GM23338 (cell line): ENCODE results near the gene ABHD14A. TPM values are rescaled to one million over a fixed set of nuclear protein-coding genes. Genes with fewer than 3 reads are reported as not detected.

Experiments
- ATAC-seq: fragments of 200-7000 bp; cut with Tn5 transposase; 3 replicates; pipeline ENCODE4 v1.9.1; 2020
- DNase-seq: peaks from one replicate; pipeline ENCODE4 v3.0.0-alpha.2; 2015; ENCODE audit warnings: low spot score
- H2AFZ ChIP-seq: fragments of 200-600 bp; sonication (generic); 2 replicates; pipeline ENCODE4 v1.8.0; 2016; ENCODE audit warnings: antibody characterized with exemption, mild to moderate bottlenecking, moderate library complexity
- H3F3A ChIP-seq: fragments of 200-600 bp; sonication (generic); replicated peaks from 2 replicates; pipeline ENCODE4 v1.8.0; 2017; ENCODE audit warnings: antibody characterized with exemption, mixed run types, low read depth
- H3K27ac ChIP-seq: fragments of 200-600 bp; sonication (generic); 2 replicates; pipeline ENCODE4 v1.6.1; 2016; ENCODE audit warnings: low read depth
- H3K27me3 ChIP-seq: fragments of 200-600 bp; sonication (generic); 2 replicates; pipeline ENCODE4 v1.8.0; 2016; ENCODE audit warnings: mild to moderate bottlenecking, mixed run types, moderate library complexity; ENCODE audit not compliant: insufficient read depth
- H3K36me3 ChIP-seq: fragments of 200-600 bp; sonication (generic); 2 replicates; pipeline ENCODE4 v1.8.0; 2016; ENCODE audit warnings: mild to moderate bottlenecking; ENCODE audit not compliant: insufficient read depth
- H3K4me1 ChIP-seq: fragments of 200-600 bp; sonication (generic); 2 replicates; pipeline ENCODE4 v1.8.0; 2016; ENCODE audit warnings: mild to moderate bottlenecking, moderate library complexity; ENCODE audit not compliant: insufficient read depth
- H3K4me2 ChIP-seq: fragments of 200-600 bp; sonication (generic); 2 replicates; pipeline ENCODE4 v1.7.1; 2017; ENCODE audit warnings: mixed run types
- H3K4me3 ChIP-seq: fragments of 200-600 bp; sonication (generic); 2 replicates; pipeline ENCODE4 v1.6.1; 2016; ENCODE audit warnings: mixed run types
- H3K79me2 ChIP-seq: fragments of 200-600 bp; sonication (generic); replicated peaks from 2 replicates; pipeline ENCODE4 v1.8.0; 2017; ENCODE audit warnings: mild to moderate bottlenecking; ENCODE audit not compliant: insufficient read depth
- H3K9me2 ChIP-seq: fragments of 200-600 bp; sonication (generic); 2 replicates; pipeline ENCODE4 v1.8.0; 2017; ENCODE audit not compliant: insufficient read depth
- H4K20me1 ChIP-seq: fragments of 200-600 bp; sonication (generic); replicated peaks from 2 replicates; pipeline ENCODE4 v1.8.0; 2017; ENCODE audit warnings: mild to moderate bottlenecking; ENCODE audit not compliant: insufficient read depth
- H3K27ac Mint-ChIP-seq: 2 replicates; pipeline ENCODE4 v1.8.0; 2020; ENCODE audit warnings: inconsistent platforms, mild to moderate bottlenecking, moderate library complexity, mixed read lengths
- H3K27me3 Mint-ChIP-seq: 3 replicates; pipeline ENCODE4 v1.8.0; 2022; ENCODE audit warnings: low read depth, mild to moderate bottlenecking, moderate library complexity, mixed read lengths, inconsistent platforms; ENCODE audit not compliant: insufficient read depth, poor library complexity
- H3K36me3 Mint-ChIP-seq: 3 replicates; pipeline ENCODE4 v1.8.0; 2021; ENCODE audit warnings: low read depth, mild to moderate bottlenecking, inconsistent platforms, moderate library complexity, mixed read lengths
- H3K4me1 Mint-ChIP-seq: 3 replicates; pipeline ENCODE4 v1.8.0; 2020; ENCODE audit warnings: mild to moderate bottlenecking, inconsistent platforms, mixed read lengths
- H3K4me3 Mint-ChIP-seq: 3 replicates; pipeline ENCODE4 v1.8.0; 2021; ENCODE audit warnings: moderate library complexity, mild to moderate bottlenecking, inconsistent platforms, mixed read lengths
- H3K9me3 Mint-ChIP-seq: 3 replicates; pipeline ENCODE4 v1.8.0; 2020; ENCODE audit warnings: moderate library complexity, mild to moderate bottlenecking, inconsistent platforms, mixed read lengths
- CREB1 ChIP-seq: fragments of 250-450 bp; sonication (Bioruptor Pico); IDR thresholded peaks from 2 replicates; pipeline ENCODE4 v1.5.0; 2020; ENCODE audit warnings: low read depth, mild to moderate bottlenecking, moderate library complexity
- EZH2 ChIP-seq: fragments of 200-600 bp; sonication (generic); IDR thresholded peaks from one replicate; pipeline ENCODE4 v1.8.0; 2017; ENCODE audit warnings: antibody characterized with exemption, mild to moderate bottlenecking, low read depth; ENCODE audit not compliant: unreplicated experiment
- EZH2phosphoT487 ChIP-seq: fragments of 200-600 bp; sonication (generic); IDR thresholded peaks from one replicate; pipeline ENCODE4 v1.8.1; 2018; ENCODE audit warnings: antibody characterized with exemption; ENCODE audit not compliant: unreplicated experiment
- JUNB ChIP-seq: IDR thresholded peaks from one replicate; pipeline ENCODE4 v1.6.1; 2016; ENCODE audit warnings: antibody characterized with exemption; ENCODE audit not compliant: unreplicated experiment
- NANOG ChIP-seq: IDR thresholded peaks from 2 replicates; pipeline ENCODE4 v1.6.1; 2016; ENCODE audit warnings: antibody characterized with exemption, borderline replicate concordance
- POLR2AphosphoS5 ChIP-seq: IDR thresholded peaks from 2 replicates; pipeline ENCODE4 v1.6.1; 2016; ENCODE audit warnings: antibody characterized with exemption, low read depth
- STAT1 ChIP-seq: IDR thresholded peaks from one replicate; pipeline ENCODE4 v1.6.1; 2016; ENCODE audit warnings: antibody characterized with exemption; ENCODE audit not compliant: unreplicated experiment
- ZNF114 ChIP-seq: fragments of 250-450 bp; sonication (Bioruptor Pico); IDR thresholded peaks from 2 replicates; pipeline ENCODE4 v1.5.0; 2020; ENCODE audit warnings: mild to moderate bottlenecking, moderate library complexity
- ZNF331 ChIP-seq: fragments of 250-450 bp; sonication (Bioruptor Pico); IDR thresholded peaks from 2 replicates; pipeline ENCODE4 v1.5.0; 2020; ENCODE audit warnings: low read depth, mild to moderate bottlenecking, moderate library complexity
- polyA plus RNA-seq: library from polyadenylated mRNA; unstranded; fragments of >200 nt; fragmentation: Nextera tagmentation; extraction: Ambion mirVana; gene quantifications from 2 replicates; pipeline ENCODE4 v1.2.1, GENCODE V29; 2016
- total RNA-seq: library from RNA; depleted of rRNA; stranded (reverse); fragments of >200 nt; shearing (Covaris generic); gene quantifications from 2 replicates; pipeline ENCODE4 v1.2.3, GENCODE V29; 2014
- TF ChIP-seq, protein P1 (sequence below): IDR thresholded peaks from 2 replicates; pipeline ENCODE4 v1.6.1; 2016; ENCODE audit warnings: antibody characterized with exemption
- TF ChIP-seq, protein P2 (sequence below): fragments of 250-450 bp; sonication (Bioruptor Pico); IDR thresholded peaks from 2 replicates; pipeline ENCODE4 v1.5.0; 2020; ENCODE audit warnings: mild to moderate bottlenecking, moderate library complexity
- TF ChIP-seq, protein P3 (sequence below): IDR thresholded peaks from one replicate; pipeline ENCODE4 v1.6.1; 2018; ENCODE audit warnings: antibody characterized with exemption; ENCODE audit not compliant: unreplicated experiment

The ABHD14A gene
- total and polyA plus RNA-seq, 2 experiments from 2014 or later, result 7.8 to 12.7 TPM

DNA sequence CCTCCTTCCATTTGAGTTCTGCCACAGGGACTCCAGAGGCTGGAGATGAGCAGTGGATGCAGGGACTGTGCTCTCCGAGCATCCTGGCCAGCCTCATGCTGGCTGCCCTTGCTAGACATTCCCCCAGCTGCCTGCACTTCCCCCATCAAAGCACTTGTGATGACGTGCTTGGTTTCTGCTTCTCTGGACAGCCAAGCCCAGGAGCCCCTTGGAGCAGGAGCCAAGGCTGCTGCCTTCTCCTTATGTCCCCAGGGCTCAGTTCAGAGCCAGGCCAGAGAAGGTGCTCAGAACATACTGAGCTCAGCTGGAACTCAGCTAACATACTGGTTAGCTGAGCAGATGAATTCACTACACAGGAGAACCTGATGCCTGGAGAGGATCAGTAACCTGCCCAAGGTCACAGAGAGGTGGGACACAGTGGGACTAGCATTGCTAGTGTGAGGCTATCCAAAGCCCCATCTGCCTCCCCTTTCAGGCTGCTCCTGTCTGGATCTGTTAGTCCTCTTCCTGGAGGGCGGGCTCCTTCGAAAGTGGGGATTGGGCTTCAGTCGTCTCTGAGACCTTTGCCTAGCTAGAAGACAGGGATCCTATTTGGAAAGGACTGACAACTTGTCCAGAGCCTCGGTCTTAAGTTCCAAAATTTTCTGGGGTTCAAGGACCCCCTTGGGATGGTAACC, 11.9 kb upstream of the ABHD14A start:
- Mint-ChIP-seq H3K27me3 (peaks cover 33% of the 10 kb centered on the region), H3K4me1 (peaks cover 34% of the 10 kb centered on the region), H3K9me3 (no peaks in the 10 kb centered on the region; the same call in 2 of the 3 replicates), H3K36me3 (peaks cover 7% of the 10 kb centered on the region; the same call in 2 of the 3 replicates), H3K4me3 (no peak overlapping the region), H3K27ac (no peak overlapping the region)
- no peak for TF ChIP-seq JUNB
- TF ChIP-seq, protein P1, sequence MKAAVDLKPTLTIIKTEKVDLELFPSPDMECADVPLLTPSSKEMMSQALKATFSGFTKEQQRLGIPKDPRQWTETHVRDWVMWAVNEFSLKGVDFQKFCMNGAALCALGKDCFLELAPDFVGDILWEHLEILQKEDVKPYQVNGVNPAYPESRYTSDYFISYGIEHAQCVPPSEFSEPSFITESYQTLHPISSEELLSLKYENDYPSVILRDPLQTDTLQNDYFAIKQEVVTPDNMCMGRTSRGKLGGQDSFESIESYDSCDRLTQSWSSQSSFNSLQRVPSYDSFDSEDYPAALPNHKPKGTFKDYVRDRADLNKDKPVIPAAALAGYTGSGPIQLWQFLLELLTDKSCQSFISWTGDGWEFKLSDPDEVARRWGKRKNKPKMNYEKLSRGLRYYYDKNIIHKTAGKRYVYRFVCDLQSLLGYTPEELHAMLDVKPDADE, result no peak
- TF ChIP-seq CREB1 (CRISPR knock-in tag), result no peak
- TF ChIP-seq POLR2AphosphoS5, result no peak
- TF ChIP-seq EZH2, result no peak
- no peak for TF ChIP-seq ZNF331
- no peak for TF ChIP-seq NANOG
- TF ChIP-seq, protein P2, sequence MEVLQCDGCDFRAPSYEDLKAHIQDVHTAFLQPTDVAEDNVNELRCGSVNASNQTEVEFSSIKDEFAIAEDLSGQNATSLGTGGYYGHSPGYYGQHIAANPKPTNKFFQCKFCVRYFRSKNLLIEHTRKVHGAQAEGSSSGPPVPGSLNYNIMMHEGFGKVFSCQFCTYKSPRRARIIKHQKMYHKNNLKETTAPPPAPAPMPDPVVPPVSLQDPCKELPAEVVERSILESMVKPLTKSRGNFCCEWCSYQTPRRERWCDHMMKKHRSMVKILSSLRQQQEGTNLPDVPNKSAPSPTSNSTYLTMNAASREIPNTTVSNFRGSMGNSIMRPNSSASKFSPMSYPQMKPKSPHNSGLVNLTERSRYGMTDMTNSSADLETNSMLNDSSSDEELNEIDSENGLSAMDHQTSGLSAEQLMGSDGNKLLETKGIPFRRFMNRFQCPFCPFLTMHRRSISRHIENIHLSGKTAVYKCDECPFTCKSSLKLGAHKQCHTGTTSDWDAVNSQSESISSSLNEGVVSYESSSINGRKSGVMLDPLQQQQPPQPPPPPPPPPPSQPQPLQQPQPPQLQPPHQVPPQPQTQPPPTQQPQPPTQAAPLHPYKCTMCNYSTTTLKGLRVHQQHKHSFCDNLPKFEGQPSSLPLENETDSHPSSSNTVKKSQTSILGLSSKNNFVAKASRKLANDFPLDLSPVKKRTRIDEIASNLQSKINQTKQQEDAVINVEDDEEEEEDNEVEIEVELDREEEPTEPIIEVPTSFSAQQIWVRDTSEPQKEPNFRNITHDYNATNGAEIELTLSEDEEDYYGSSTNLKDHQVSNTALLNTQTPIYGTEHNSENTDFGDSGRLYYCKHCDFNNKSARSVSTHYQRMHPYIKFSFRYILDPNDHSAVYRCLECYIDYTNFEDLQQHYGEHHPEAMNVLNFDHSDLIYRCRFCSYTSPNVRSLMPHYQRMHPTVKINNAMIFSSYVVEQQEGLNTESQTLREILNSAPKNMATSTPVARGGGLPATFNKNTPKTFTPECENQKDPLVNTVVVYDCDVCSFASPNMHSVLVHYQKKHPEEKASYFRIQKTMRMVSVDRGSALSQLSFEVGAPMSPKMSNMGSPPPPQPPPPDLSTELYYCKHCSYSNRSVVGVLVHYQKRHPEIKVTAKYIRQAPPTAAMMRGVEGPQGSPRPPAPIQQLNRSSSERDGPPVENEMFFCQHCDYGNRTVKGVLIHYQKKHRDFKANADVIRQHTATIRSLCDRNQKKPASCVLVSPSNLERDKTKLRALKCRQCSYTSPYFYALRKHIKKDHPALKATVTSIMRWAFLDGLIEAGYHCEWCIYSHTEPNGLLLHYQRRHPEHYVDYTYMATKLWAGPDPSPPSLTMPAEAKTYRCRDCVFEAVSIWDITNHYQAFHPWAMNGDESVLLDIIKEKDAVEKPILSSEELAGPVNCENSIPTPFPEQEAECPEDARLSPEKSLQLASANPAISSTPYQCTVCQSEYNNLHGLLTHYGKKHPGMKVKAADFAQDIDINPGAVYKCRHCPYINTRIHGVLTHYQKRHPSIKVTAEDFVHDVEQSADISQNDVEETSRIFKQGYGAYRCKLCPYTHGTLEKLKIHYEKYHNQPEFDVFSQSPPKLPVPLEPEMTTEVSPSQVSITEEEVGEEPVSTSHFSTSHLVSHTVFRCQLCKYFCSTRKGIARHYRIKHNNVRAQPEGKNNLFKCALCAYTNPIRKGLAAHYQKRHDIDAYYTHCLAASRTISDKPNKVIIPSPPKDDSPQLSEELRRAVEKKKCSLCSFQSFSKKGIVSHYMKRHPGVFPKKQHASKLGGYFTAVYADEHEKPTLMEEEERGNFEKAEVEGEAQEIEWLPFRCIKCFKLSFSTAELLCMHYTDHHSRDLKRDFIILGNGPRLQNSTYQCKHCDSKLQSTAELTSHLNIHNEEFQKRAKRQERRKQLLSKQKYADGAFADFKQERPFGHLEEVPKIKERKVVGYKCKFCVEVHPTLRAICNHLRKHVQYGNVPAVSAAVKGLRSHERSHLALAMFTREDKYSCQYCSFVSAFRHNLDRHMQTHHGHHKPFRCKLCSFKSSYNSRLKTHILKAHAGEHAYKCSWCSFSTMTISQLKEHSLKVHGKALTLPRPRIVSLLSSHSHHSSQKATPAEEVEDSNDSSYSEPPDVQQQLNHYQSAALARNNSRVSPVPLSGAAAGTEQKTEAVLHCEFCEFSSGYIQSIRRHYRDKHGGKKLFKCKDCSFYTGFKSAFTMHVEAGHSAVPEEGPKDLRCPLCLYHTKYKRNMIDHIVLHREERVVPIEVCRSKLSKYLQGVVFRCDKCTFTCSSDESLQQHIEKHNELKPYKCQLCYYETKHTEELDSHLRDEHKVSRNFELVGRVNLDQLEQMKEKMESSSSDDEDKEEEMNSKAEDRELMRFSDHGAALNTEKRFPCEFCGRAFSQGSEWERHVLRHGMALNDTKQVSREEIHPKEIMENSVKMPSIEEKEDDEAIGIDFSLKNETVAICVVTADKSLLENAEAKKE, result no peak
- TF ChIP-seq EZH2phosphoT487, result no peak
- TF ChIP-seq, protein P3, sequence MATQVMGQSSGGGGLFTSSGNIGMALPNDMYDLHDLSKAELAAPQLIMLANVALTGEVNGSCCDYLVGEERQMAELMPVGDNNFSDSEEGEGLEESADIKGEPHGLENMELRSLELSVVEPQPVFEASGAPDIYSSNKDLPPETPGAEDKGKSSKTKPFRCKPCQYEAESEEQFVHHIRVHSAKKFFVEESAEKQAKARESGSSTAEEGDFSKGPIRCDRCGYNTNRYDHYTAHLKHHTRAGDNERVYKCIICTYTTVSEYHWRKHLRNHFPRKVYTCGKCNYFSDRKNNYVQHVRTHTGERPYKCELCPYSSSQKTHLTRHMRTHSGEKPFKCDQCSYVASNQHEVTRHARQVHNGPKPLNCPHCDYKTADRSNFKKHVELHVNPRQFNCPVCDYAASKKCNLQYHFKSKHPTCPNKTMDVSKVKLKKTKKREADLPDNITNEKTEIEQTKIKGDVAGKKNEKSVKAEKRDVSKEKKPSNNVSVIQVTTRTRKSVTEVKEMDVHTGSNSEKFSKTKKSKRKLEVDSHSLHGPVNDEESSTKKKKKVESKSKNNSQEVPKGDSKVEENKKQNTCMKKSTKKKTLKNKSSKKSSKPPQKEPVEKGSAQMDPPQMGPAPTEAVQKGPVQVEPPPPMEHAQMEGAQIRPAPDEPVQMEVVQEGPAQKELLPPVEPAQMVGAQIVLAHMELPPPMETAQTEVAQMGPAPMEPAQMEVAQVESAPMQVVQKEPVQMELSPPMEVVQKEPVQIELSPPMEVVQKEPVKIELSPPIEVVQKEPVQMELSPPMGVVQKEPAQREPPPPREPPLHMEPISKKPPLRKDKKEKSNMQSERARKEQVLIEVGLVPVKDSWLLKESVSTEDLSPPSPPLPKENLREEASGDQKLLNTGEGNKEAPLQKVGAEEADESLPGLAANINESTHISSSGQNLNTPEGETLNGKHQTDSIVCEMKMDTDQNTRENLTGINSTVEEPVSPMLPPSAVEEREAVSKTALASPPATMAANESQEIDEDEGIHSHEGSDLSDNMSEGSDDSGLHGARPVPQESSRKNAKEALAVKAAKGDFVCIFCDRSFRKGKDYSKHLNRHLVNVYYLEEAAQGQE, result no peak
- no peak for TF ChIP-seq STAT1
- TF ChIP-seq ZNF114 (CRISPR knock-in tag), result no peak
- Histone ChIP-seq H3K9me2 (no peaks in the 10 kb centered on the region), H3K4me1 (peaks cover 21% of the 10 kb centered on the region; the same call in 1 of the 2 replicates), H3K4me2 (no peak overlapping the region), H3F3A (0 out of 2 replicates have a peak, but pooled peaks cover 2% of the 10 kb centered on the region), H3K36me3 (no peaks in the 10 kb centered on the region), H3K27ac (no peak overlapping the region), H3K4me3 (no peak overlapping the region), H4K20me1 (no peaks in the 10 kb centered on the region), H3K27me3 (peaks cover 9% of the 10 kb centered on the region; the same call in 1 of the 2 replicates), H3K79me2 (no peaks in the 10 kb centered on the region), H2AFZ (no peak overlapping the region)
- DNase-seq (no peak), ATAC-seq (no peak)
